Activated CD4-positive, alpha-beta T cell treated with anti-CD3 and anti-CD28 coated beads, Interleukin-2, amount 50 U/mL, for 4 hours (primary cell): ENCODE data around the gene PRKCH.
"Not testable (repeated sequence)": the region's sequence is repeated elsewhere in the genome, so short reads cannot be mapped to it uniquely, and the experiment has no call there.

Source experiments
- DNase-seq, 2 experiments: peaks; one replicate each; pipeline ENCODE4 v3.0.0-alpha.2; 2020

The PRKCH gene

GRCh38 chr14:61462566-61463193 lies 141.3 kb downstream of the PRKCH start:
- DNase-seq, result no peak

- DNase-seq, result no peak
Observed at GRCh38 chr14:61463664-61464285, 142.4 kb downstream of the PRKCH start.

GRCh38 chr14:61464539-61465320 lies 143.4 kb downstream of the PRKCH start:
- DNase-seq, result not testable (repeated sequence)

GRCh38 chr14:61466249-61466904 lies 145.0 kb downstream of the PRKCH start:
- DNase-seq, result no peak

GRCh38 chr14:61466905-61467280 lies 145.5 kb downstream of the PRKCH start:
- no peak for DNase-seq

- DNase-seq, result no peak
Observed at GRCh38 chr14:61467296-61467695, 145.9 kb downstream of the PRKCH start.

GRCh38 chr14:61468063-61468825 lies 146.9 kb downstream of the PRKCH start:
- DNase-seq, result no peak

GRCh38 chr14:61469781-61470180 lies 148.4 kb downstream of the PRKCH start:
- no peak for DNase-seq

GRCh38 chr14:61470261-61470960 lies 149.0 kb downstream of the PRKCH start:
- DNase-seq, result no peak

GRCh38 chr14:61470961-61471293 lies 149.5 kb downstream of the PRKCH start:
- no peak for DNase-seq

- no peak for DNase-seq
Observed at GRCh38 chr14:61471297-61472005, 150.1 kb downstream of the PRKCH start.

GRCh38 chr14:61472011-61472672 lies 150.8 kb downstream of the PRKCH start:
- no peak for DNase-seq

GRCh38 chr14:61472801-61473376 lies 151.5 kb downstream of the PRKCH start:
- DNase-seq, result peak; percentile 60 to 65

- DNase-seq, result no peak
Observed at GRCh38 chr14:61474015-61474414, 152.6 kb downstream of the PRKCH start.

- no peak for DNase-seq
Observed at GRCh38 chr14:61474701-61475100, 153.3 kb downstream of the PRKCH start.

GRCh38 chr14:61475316-61475715 lies 153.9 kb downstream of the PRKCH start:
- DNase-seq, result no peak

GRCh38 chr14:61476105-61476753 lies 154.8 kb downstream of the PRKCH start:
- no peak for DNase-seq

- peak; percentile 39 to 46 for DNase-seq
Observed at GRCh38 chr14:61476754-61477410, 155.5 kb downstream of the PRKCH start.

- DNase-seq, result peak; percentile 15 to 17
Observed at GRCh38 chr14:61477712-61478462, 156.5 kb downstream of the PRKCH start.
